Sigmoid colon (tissue), 7 donors: ENCODE results near the gene ZP2. TPM values are rescaled to one million over a fixed set of nuclear protein-coding genes. Genes with fewer than 3 reads are reported as not detected.

Source experiments
- DNase-seq: peaks from one replicate; pipeline ENCODE4 v3.0.0-alpha.2; 2019
- H3K27ac ChIP-seq, 4 donors: fragments of 200-600 bp; sonication (generic); one replicate each; pipeline ENCODE4 v1.5.1; 2016 to 2019; ENCODE audit warnings: mild to moderate bottlenecking in 1 of 4
- H3K27me3 ChIP-seq, 3 donors: fragments of 200-600 bp; sonication (generic); one replicate each; pipeline ENCODE4 v1.5.1; 2019; ENCODE audit warnings: mild to moderate bottlenecking in 1 of 3
- H3K36me3 ChIP-seq, 4 donors: fragments of 200-600 bp; sonication (generic); one replicate each; pipeline ENCODE4 v1.5.1; 2016 to 2019
- H3K4me1 ChIP-seq, 4 donors: fragments of 200-600 bp; sonication (generic); one replicate each; pipeline ENCODE4 v1.5.1; 2017 to 2019
- H3K4me3 ChIP-seq, 4 donors: fragments of 200-600 bp; sonication (generic); one replicate each; pipeline ENCODE4 v1.5.1; 2017 to 2019; ENCODE audit warnings: mild to moderate bottlenecking in 2 of 4, moderate library complexity in 1 of 4
- H3K9me3 ChIP-seq, 4 donors: fragments of 200-600 bp in 3 of 4; sonication (generic) in 3 of 4; one replicate each; pipeline versions ENCODE4 v1.5.1 to v1.6.1; 2013 to 2019
- EP300 ChIP-seq, 4 donors: sonication (generic); formaldehyde crosslinking; IDR thresholded peaks; one replicate each; pipeline ENCODE4 v1.6.1; 2017; ENCODE audit warnings: antibody characterized with exemption in 4 of 4
- POLR2A ChIP-seq, 2 donors: fragments of 450-650 bp; IDR thresholded peaks; one replicate each; pipeline ENCODE4 v1.6.1; 2016; ENCODE audit warnings: antibody characterized with exemption in 2 of 2, mild to moderate bottlenecking in 2 of 2, moderate library complexity in 2 of 2
- POLR2AphosphoS5 ChIP-seq, 4 donors: sonication (generic); formaldehyde crosslinking; IDR thresholded peaks; one replicate each; pipeline ENCODE4 v1.6.1; 2017; ENCODE audit warnings: antibody characterized with exemption in 4 of 4
- WGBS, 2 donors: extraction: QIAGEN DNeasy Blood & Tissue Kit; methylation state at CpG; one replicate each; pipeline ENCODE4 v1.1.7; 2013; 5-methylcytosine and 5-hydroxymethylcytosine counted together
- intact Hi-C: fragments of 100-400 bp; cut with DNase I; formaldehyde crosslinking; loops from one replicate; pipeline ENCODE4 v1.15.1; 2023
- polyA plus RNA-seq, 3 donors: library from polyadenylated mRNA; stranded (reverse); fragments of 200-250 nt; gene quantifications; one replicate each; pipeline ENCODE4 v1.2.3, GENCODE V29; 2013
- total RNA-seq, 4 donors: library from RNA; depleted of rRNA; stranded (reverse); fragments of >200 nt; gene quantifications; one replicate each; pipeline ENCODE4 v1.1.0, GENCODE V29; 2016
- TF ChIP-seq, protein P1 (sequence below), 4 experiments: fragments of 450-650 bp in 3 of 4; fragments of 200-600 bp in 1 of 4; IDR thresholded peaks; one replicate each; pipeline ENCODE4 v1.5.1; 2016 to 2019; ENCODE audit warnings: antibody characterized with exemption in 4 of 4, mild to moderate bottlenecking in 3 of 4, moderate library complexity in 2 of 4
- donor health status: healthy with polysubstance abuse.
- donor health status: Bipolar disorder and iron deficiency.
- donor health status: healthy.

Gene ZP2
- total and polyA plus RNA-seq, 7 donors: 0.03 TPM; not detected in 6

DNA sequence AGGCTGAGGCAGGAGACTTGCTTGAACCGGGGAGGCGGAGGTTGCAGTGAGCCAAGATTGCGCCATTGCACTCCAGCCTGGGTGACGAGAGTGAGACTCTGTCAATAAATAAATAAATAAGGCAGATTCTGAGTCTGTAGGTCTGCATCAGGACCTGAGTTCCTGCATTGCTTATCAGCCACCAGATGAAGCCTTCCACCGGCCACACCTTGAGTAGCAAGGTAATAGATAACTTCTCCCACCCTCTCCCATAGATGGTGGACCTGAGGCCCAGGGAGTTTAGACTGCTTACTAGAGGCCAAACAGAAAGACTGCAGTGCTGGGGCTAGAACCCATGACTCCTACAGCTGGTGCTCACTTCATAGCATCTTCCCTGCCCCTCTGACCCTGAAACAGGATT, 22.1 kb downstream of the ZP2 start:
- no peak for TF ChIP-seq POLR2A (IDR thresholded peaks at IDR 0.05)
- TF ChIP-seq EP300 (IDR thresholded peaks at IDR 0.05): no peak
- TF ChIP-seq POLR2AphosphoS5 (IDR thresholded peaks at IDR 0.05): no peak
- TF ChIP-seq, protein P1, sequence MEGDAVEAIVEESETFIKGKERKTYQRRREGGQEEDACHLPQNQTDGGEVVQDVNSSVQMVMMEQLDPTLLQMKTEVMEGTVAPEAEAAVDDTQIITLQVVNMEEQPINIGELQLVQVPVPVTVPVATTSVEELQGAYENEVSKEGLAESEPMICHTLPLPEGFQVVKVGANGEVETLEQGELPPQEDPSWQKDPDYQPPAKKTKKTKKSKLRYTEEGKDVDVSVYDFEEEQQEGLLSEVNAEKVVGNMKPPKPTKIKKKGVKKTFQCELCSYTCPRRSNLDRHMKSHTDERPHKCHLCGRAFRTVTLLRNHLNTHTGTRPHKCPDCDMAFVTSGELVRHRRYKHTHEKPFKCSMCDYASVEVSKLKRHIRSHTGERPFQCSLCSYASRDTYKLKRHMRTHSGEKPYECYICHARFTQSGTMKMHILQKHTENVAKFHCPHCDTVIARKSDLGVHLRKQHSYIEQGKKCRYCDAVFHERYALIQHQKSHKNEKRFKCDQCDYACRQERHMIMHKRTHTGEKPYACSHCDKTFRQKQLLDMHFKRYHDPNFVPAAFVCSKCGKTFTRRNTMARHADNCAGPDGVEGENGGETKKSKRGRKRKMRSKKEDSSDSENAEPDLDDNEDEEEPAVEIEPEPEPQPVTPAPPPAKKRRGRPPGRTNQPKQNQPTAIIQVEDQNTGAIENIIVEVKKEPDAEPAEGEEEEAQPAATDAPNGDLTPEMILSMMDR (IDR thresholded peaks at IDR 0.05): no peak
- no peak overlapping the region for H3K27ac ChIP-seq
- no peaks in the 10 kb centered on the region for H3K36me3 ChIP-seq
- no peak for DNase-seq
- 50 to 80% methylated on average over 5 of the region's 5 CpGs for whole genome bisulfite sequencing, 2 donors
- H3K4me3 ChIP-seq: no peak overlapping the region
- peaks cover 0 to 5% (median 4%) of the 10 kb centered on the region in 4 donors for H3K4me1 ChIP-seq
- intact Hi-C loops: loop anchor here (5.0 kb wide), 1 partner anchor 88 kb away; the partner anchor contains the start of gene CRYM
- no peaks in the 10 kb centered on the region for H3K9me3 ChIP-seq
- no peaks in the 10 kb centered on the region for H3K27me3 ChIP-seq

GRCh38 chr16:21186326-21186691, 25.1 kb downstream of the ZP2 start:
- Histone ChIP-seq H3K4me3 (no peak overlapping the region), H3K27ac (no peak overlapping the region), H3K4me1 (peaks cover 0 to 5% (median 4%) of the 10 kb centered on the region in 4 donors), H3K9me3 (no peaks in the 10 kb centered on the region), H3K27me3 (no peaks in the 10 kb centered on the region), H3K36me3 (peaks cover 8 to 15% (median 13%) of the 10 kb centered on the region in 4 donors)
- DNase-seq: no peak
- TF ChIP-seq, protein P1 (IDR thresholded peaks at IDR 0.05): no peak
- TF ChIP-seq EP300 (IDR thresholded peaks at IDR 0.05): no peak
- TF ChIP-seq POLR2A (IDR thresholded peaks at IDR 0.05): no peak
- intact Hi-C loops: loop anchor here (5.0 kb wide), 1 partner anchor 91 kb away; the partner anchor contains the start of gene CRYM
- 33 to 70% methylated on average over 4 of the region's 4 CpGs for WGBS, 2 donors

GRCh38 chr16:21185659-21186325, 25.6 kb downstream of the ZP2 start:
- H3K4me1 ChIP-seq: peaks cover 0 to 5% (median 4%) of the 10 kb centered on the region in 4 donors
- H3K4me3 ChIP-seq: no peak overlapping the region
- H3K9me3 ChIP-seq: no peaks in the 10 kb centered on the region
- intact Hi-C loops: loop anchor here (5.0 kb wide), 1 partner anchor 92 kb away; the partner anchor contains the start of gene CRYM
- WGBS, 2 donors: 50 to 84% methylated on average over 12 of the region's 12 CpGs
- TF ChIP-seq EP300 (IDR thresholded peaks at IDR 0.05) (no peak), POLR2AphosphoS5 (IDR thresholded peaks at IDR 0.05) (no peak), POLR2A (IDR thresholded peaks at IDR 0.05) (no peak)
- TF ChIP-seq, protein P1 (IDR thresholded peaks at IDR 0.05): no peak
- no peaks in the 10 kb centered on the region for H3K27me3 ChIP-seq
- DNase-seq: no peak
- peaks cover 13 to 20% (median 16%) of the 10 kb centered on the region in 4 donors for H3K36me3 ChIP-seq
- H3K27ac ChIP-seq: no peak overlapping the region

DNA sequence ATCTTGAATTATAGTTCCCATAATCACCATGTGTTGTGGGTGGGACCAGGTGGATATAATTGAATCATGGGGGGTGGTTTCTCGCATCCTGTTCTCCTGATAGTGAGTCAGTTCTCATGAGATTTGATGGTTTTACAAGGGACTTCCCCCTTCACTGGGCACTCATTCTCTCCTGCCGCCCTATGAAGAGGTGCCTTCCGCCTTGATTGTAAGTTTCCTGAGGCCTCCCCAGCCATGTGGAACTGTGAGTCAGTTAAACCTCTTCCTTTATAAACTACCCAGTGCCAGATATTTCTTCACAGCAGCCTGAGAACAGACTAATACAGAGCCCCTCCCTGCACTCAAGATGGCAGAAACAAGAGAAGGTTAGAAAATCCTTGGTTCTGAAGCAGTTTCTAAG, 26.5 kb downstream of the ZP2 start:
- intact Hi-C loops: loop anchor here (5.0 kb wide), 1 partner anchor 92 kb away; the partner anchor contains the start of gene CRYM
- DNase-seq: no peak
- WGBS, 2 donors: 60 to 81% methylated on average over 3 of the region's 3 CpGs
- H3K27ac ChIP-seq: no peak overlapping the region
- peaks cover 19 to 30% (median 22%) of the 10 kb centered on the region in 4 donors for H3K36me3 ChIP-seq
- H3K9me3 ChIP-seq: no peaks in the 10 kb centered on the region
- no peaks in the 10 kb centered on the region for H3K27me3 ChIP-seq
- H3K4me1 ChIP-seq: peaks cover 0 to 5% (median 4%) of the 10 kb centered on the region in 4 donors
- no peak for TF ChIP-seq POLR2AphosphoS5 (IDR thresholded peaks at IDR 0.05)
- TF ChIP-seq POLR2A (IDR thresholded peaks at IDR 0.05): no peak
- TF ChIP-seq, protein P1 (IDR thresholded peaks at IDR 0.05): no peak
- TF ChIP-seq EP300 (IDR thresholded peaks at IDR 0.05): no peak
- H3K4me3 ChIP-seq: no peak overlapping the region
